H1 (cell line): ENCODE measurements around the gene PPY.

Experiments used
- EZH2 ChIP-seq: fragments of 200-600 bp; sonication (generic); IDR thresholded peaks from 2 replicates; pipeline ENCODE4 v1.7.1; 2012; ENCODE audit warnings: low read depth, mild to moderate bottlenecking, moderate library complexity, low read length, inconsistent platforms; ENCODE audit not compliant: severe bottlenecking
- SUZ12 ChIP-seq: fragments of 200-600 bp; sonication (generic); IDR thresholded peaks from 2 replicates; pipeline ENCODE4 v1.6.1; 2012; ENCODE audit warnings: mild to moderate bottlenecking, inconsistent platforms, low read length, moderate library complexity, mixed read lengths

DNA sequence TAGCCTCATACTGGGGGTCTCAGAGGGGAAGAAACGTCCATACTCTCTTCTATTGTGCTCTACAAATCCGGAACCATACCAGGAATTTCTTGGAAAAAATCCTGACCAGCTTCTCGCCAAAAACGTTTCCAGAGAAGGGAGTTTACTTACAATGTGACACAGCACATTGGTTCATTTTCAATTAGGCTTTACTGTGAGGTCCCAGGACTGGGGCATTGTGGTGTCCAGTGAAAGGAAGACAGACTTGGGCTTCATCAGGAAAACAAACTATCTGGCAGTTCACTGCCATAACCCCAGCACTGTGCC lies 49.7 kb downstream of the PPY start:
- TF ChIP-seq EZH2 (no peak), SUZ12 (no peak)
